Motor neuron (in vitro differentiated cells): ENCODE data around the gene PIK3IP1. TPM values are rescaled to one million over a fixed set of nuclear protein-coding genes. Genes with fewer than 3 reads are reported as not detected.

Experiments
- ATAC-seq, 8 experiments: fragments of 200-7000 bp; cut with Tn5 transposase; replicated peaks in 6 of 8; 2 replicates each; pipeline ENCODE4 v1.8.0; 2021; ENCODE audit warnings: mild to moderate bottlenecking in 8 of 8, moderate library complexity in 8 of 8
- H3K27ac ChIP-seq, 2 donors: fragments of 250-450 bp; sonication (Bioruptor Pico); 2 replicates each; pipeline ENCODE4 v1.9.0; 2021; ENCODE audit warnings: antibody characterized with exemption in 2 of 2, mild to moderate bottlenecking in 2 of 2, moderate library complexity in 1 of 2
- H3K4me1 ChIP-seq, 2 donors: fragments of 250-450 bp; sonication (Bioruptor Pico); replicated peaks in 1 of 2; 2 replicates each; pipeline ENCODE4 v1.6.1; 2021; ENCODE audit warnings: antibody characterized with exemption in 2 of 2, mild to moderate bottlenecking in 2 of 2, moderate library complexity in 1 of 2
- H3K4me3 ChIP-seq, 5 donors: fragments of 250-450 bp; sonication (Bioruptor Pico); 2 replicates each; pipeline ENCODE4 v1.9.0; 2021; ENCODE audit warnings: antibody characterized with exemption in 5 of 5, mild to moderate bottlenecking in 5 of 5, moderate library complexity in 4 of 5
- WGBS, 10 experiments: fragments of 450-650 bp; shearing (Covaris generic); methylation state at CpG; one replicate each; pipeline ENCODE4 v1.0.0; 2022; 5-methylcytosine and 5-hydroxymethylcytosine counted together
- in situ Hi-C, 9 experiments: fragments of 400-800 bp; cut with MboI; loops; one replicate each; pipeline ENCODE4 v1.15.0; 2021; ENCODE audit warnings: low sequenced_read_pairs in 9 of 9, low pct_unique_long_range_greater_than_20kb in 2 of 9; ENCODE audit not compliant: unreplicated experiment in 9 of 9
- total RNA-seq, 8 experiments: library from RNA; unstranded; fragments of 300-600 nt; gene quantifications; 2 replicates each; pipeline versions ENCODE4 v1.2.3 to v1.2.4, GENCODE V29; 2022

PIK3IP1 gene
- total RNA-seq, 8 experiments from 2014 or later: 2.4 to 15.9 (median 5.6) TPM

DNA sequence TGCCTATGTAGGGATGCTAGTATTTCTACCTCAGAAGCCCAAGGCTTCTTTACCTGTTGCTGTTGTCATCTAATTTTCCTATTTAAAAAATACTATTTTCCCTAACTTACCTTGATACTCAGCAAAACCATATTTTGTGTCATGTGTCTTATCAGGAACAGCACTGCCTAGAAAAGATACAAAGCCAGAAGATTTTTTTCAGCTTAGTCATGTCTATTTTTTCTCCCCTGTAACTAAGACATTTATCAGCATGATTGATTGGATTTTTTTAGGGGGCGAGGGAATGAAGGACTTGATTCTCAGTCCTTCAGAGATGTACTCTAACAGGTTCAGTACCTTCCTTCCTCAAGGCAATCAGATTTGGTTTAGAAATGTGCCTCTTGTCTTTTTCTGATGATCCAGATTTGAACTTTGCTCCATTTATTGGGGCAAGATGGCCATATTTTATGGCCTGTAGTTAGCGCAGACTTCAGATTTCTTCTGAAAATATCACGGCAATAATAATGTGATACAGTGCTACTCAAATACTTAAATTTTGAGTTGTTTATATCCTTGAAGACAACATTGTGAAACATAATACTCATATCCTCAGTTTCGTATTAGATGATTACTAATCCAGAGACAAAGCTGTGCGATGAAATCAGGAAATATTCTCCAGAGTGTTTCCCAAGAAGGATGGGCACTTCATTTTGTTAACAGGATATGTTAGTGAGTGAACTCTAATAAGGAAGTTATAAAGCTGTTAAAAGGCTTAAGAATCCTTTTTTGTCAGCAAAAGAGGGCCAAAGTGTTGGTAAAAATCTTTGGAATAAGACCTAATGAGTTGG, 3.8 kb upstream of the PIK3IP1 start:
- Histone ChIP-seq H3K27ac (no peak overlapping the region), H3K4me3 (no peak overlapping the region), H3K4me1 (no peaks in the 10 kb centered on the region)
- WGBS, 10 experiments: 20 to 100% (median 82%) methylated on average over 2 to 5 of the region's 5 CpGs; no CpG with 5 or more reads in 1 of the 10 experiments
- no peak for ATAC-seq
- in situ Hi-C loops: no loop called here

GRCh38 chr22:31295360-31295759, 3.1 kb upstream of the PIK3IP1 start:
- no peaks in the 10 kb centered on the region for H3K4me1 ChIP-seq
- 76 to 100% (median 91%) methylated on average over 1 to 3 of the region's 3 CpGs for WGBS, 10 experiments
- no peak overlapping the region for H3K4me3 ChIP-seq
- in situ Hi-C loops: no loop called here
- H3K27ac ChIP-seq: no peak overlapping the region
- no peak for ATAC-seq

- H3K4me3 ChIP-seq: peak overlapping the region; percentile 36 to 50 (median 49)
- in situ Hi-C loops: no loop called here
- H3K4me1 ChIP-seq: peaks cover 2 to 4% of the 10 kb centered on the region in 2 donors
- WGBS, 10 experiments: 0 to 40% (median 4%) methylated on average over 1 to 12 of the region's 20 CpGs
- no peak for ATAC-seq
- H3K27ac ChIP-seq: no peak overlapping the region
Measured at GRCh38 chr22:31291481-31292235, 630 bp downstream of the PIK3IP1 start.

DNA sequence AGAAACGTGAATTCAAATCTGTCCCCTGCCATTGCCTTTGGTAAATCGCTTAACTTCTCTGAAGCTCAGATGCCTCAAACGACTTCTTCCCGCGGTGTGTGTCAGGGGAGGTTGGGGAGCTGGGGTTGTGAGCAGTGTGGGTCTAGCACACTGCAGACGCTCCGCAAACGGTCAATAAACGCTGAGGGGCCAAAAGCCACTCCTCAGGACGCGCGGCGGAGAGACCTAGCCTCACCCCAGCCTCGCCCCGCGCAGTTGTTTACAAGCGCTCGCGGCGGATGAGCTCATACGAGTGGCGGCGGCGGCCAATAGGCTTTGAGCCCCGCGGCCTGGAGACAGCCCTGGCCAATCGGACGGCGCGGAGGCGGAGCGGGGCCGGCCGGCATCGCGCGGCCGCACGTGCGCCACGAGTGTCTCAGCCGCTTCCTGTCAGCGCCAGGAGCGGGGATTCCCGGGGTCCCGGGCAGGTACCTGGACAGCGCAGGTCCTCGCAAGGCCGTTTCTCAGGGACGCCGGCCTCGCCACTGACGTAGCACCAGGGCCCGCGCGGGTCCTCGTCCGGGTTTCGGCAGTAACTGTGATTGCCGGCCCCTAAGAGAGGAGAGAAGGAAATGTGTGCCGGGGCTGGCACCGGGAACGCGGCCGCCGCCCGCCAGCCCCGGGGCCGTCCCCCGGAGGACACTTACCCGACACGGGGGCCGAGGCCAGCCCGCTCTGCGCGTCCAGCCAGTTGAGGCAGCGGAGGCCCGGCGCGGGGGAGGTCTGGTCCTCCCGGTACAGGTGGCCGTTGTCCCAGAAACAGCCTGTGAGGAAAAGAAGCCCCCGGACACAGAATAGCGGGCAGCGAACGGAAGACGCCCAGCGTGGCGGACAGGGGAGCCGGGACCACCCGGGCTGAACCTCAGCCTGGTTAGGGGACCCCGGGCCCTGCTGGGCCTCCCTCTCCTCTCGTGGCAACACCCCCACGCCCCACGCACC, 1.5 kb downstream of the PIK3IP1 start:
- Histone ChIP-seq H3K27ac (no peak overlapping the region), H3K4me3 (peak overlapping the region; percentile 36 to 50 (median 49)), H3K4me1 (peaks cover 2 to 4% of the 10 kb centered on the region in 2 donors)
- 0 to 1% (median 0%) methylated on average over 3 to 40 of the region's 95 CpGs; no CpG with 5 or more reads in 4 of the 10 experiments for WGBS, 10 experiments
- in situ Hi-C loops: no loop called here
- ATAC-seq: peak; percentile 89 to 97 (median 96)

- in situ Hi-C loops: no loop called here
- H3K4me1 ChIP-seq: peaks cover 2 to 11% of the 10 kb centered on the region in 2 donors
- no peak overlapping the region for H3K27ac ChIP-seq
- H3K4me3 ChIP-seq: no peak overlapping the region
- no peak for ATAC-seq
- WGBS, 10 experiments: 35 to 94% (median 81%) methylated on average over 1 to 5 of the region's 13 CpGs; no CpG with 5 or more reads in 4 of the 10 experiments
Measured at GRCh38 chr22:31289344-31289743, 2.9 kb downstream of the PIK3IP1 start.

- ATAC-seq: no peak
- in situ Hi-C loops: no loop called here
- Histone ChIP-seq H3K4me3 (no peak overlapping the region), H3K27ac (no peak overlapping the region), H3K4me1 (peaks cover 2 to 13% of the 10 kb centered on the region in 2 donors)
- WGBS, 10 experiments: 0 to 100% (median 73%) methylated on average over 1 to 4 of the region's 5 CpGs; no CpG with 5 or more reads in 2 of the 10 experiments
Measured at GRCh38 chr22:31288496-31289240, 3.6 kb downstream of the PIK3IP1 start.

DNA sequence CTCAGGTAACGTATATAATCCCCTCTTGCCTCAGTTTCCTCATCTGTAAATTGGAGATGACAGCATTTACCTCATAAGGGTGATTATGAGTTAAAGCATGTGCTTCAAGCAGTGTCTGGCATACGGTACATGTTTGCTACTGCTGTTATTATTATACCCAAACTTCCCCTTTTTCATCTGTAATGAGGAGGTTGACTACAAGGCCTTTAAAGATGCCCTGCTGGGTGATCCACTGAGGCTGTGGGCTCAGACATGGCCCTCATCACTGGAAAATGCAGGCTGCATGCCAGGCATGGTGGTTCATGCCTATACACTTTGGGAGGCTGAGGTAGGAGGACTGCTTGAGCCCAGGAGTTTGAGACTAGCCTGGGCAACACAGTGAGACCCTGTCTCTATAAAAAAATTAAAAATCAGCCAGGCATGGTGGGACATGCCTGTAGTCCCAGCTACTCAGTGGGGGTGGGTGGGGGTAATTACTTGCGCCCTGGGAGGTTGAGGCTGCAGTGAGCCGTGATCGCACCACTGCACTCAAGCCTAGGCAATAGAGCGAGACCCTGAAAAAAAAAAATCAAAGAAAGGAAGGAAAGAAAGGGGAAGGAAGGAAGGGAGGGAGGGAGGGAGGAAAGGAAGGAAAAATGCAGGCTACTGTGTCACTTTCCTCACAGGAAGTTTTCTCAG, 4.3 kb downstream of the PIK3IP1 start:
- 17 to 100% (median 89%) methylated on average over 1 to 6 of the region's 6 CpGs; no CpG with 5 or more reads in 2 of the 10 experiments for WGBS, 10 experiments
- no peak overlapping the region for H3K4me3 ChIP-seq

GRCh38 chr22:31286360-31287255, 5.7 kb downstream of the PIK3IP1 start:
- H3K4me3 ChIP-seq: no peak overlapping the region
- in situ Hi-C loops: no loop called here
- ATAC-seq: no peak
- WGBS, 10 experiments: 56 to 90% (median 76%) methylated on average over 1 to 6 of the region's 8 CpGs; no CpG with 5 or more reads in 1 of the 10 experiments
- H3K27ac ChIP-seq: no peak overlapping the region
- peaks cover 2 to 13% of the 10 kb centered on the region in 2 donors for H3K4me1 ChIP-seq

More for the DNA sequence above, 4.3 kb downstream of the PIK3IP1 start:
- no peak for ATAC-seq
- Histone ChIP-seq H3K27ac (no peak overlapping the region), H3K4me1 (peaks cover 2 to 13% of the 10 kb centered on the region in 2 donors)
- in situ Hi-C loops: no loop called here

- Histone ChIP-seq H3K27ac (peak overlapping the region in 1 of 2 donors; percentile 66), H3K4me3 (no peak overlapping the region), H3K4me1 (peaks cover 0 to 9% of the 10 kb centered on the region in 2 donors)
- 20 to 63% (median 29%) methylated on average over 1 to 3 of the region's 3 CpGs; no CpG with 5 or more reads in 7 of the 10 experiments for WGBS, 10 experiments
- peak in 5 of 8 experiments; percentile 29 to 66 (median 43) for ATAC-seq
- in situ Hi-C loops: no loop called here
Measured at GRCh38 chr22:31284281-31285155, 7.8 kb downstream of the PIK3IP1 start.
